MG63 (cell line): ENCODE data around the gene RCL1. TPM values are rescaled to one million over a fixed set of nuclear protein-coding genes. Genes with fewer than 3 reads are reported as not detected.

Experiments used
- DNase-seq: peaks from one replicate; pipeline ENCODE4 v3.0.0-alpha.2; 2020
- H3K27me3 ChIP-seq: fragments of 250-450 bp; sonication (Bioruptor Pico); 2 replicates; pipeline ENCODE4 v1.5.1; 2020; ENCODE audit warnings: mild to moderate bottlenecking, moderate library complexity
- H3K36me3 ChIP-seq: fragments of 250-450 bp; sonication (Bioruptor Pico); 2 replicates; pipeline ENCODE4 v1.5.1; 2020; ENCODE audit warnings: mild to moderate bottlenecking, moderate library complexity
- H3K4me3 ChIP-seq: fragments of 250-450 bp; sonication (Bioruptor Pico); 2 replicates; pipeline ENCODE4 v1.5.1; 2020; ENCODE audit warnings: mild to moderate bottlenecking, moderate library complexity
- H3K9me3 ChIP-seq: fragments of 250-450 bp; sonication (Bioruptor Pico); 2 replicates; pipeline ENCODE4 v1.5.1; 2020; ENCODE audit warnings: mild to moderate bottlenecking, moderate library complexity
- total RNA-seq: library from RNA; depleted of rRNA; stranded (reverse); fragments of >200 nt; shearing (Covaris generic); gene quantifications from 2 replicates; pipeline ENCODE4 v1.2.3, GENCODE V29; 2014; ENCODE audit warnings: low replicate concordance

The RCL1 gene
- total RNA-seq, 1 experiment from 2014 or later = 6.8 TPM

DNA sequence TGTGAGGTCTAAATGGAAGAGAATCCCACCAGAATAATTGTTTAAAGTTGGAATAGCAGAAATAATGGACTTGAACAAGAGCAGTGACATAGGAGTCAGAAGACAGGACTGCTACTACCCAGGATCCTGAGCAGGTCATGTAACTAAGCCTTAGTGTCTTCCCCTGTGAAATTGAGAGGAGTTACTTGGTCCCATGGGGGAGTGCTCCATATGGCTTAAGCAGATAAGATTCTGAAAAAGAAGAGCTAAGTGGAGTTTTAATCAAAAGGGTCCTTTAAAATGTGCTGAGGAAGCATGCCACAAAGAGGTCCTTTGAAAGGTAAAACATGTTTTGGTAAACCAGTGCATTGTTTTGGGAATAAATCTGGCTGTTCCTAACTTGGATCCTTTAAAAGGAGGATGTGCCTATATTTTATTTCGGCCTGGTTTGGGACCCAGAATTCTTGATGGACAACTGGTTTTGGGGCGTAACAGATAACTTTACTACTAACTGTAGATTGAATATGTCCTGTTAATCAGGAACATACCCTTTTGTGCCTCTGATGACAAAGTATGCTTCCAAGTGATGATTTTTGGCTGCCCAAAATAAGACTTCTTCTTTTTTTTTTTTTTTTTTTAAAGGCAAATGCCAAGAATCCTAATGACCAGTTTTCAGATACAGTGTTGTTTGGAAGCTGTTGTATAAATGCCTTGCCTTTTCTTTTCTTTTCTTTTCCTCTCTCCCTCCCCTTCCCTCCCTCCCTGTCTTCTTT lies 5.7 kb downstream of the RCL1 start:
- no peaks in the 10 kb centered on the region for H3K36me3 ChIP-seq
- H3K9me3 ChIP-seq = no peaks in the 10 kb centered on the region
- no peaks in the 10 kb centered on the region for H3K27me3 ChIP-seq
- no peak overlapping the region for H3K4me3 ChIP-seq
- DNase-seq = no peak

DNA sequence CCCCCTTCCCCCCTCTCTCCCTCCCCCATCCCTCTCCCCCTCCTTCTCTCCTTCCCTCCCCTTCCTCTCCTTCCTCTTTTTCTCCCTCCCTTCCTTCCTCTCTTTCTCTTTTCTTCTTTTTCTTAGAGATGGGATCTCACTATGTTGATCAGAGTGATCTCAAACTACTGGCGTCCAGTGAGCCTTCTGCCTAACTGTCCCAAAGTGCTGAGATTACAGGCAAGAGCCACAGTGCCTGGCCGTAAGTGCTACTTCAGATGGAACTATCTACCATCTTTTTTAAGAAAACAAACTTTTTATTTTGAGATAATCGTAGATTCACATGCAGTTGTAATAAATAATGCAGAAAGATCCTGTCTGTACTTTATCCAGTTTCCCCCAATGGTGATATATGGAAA lies 6.3 kb downstream of the RCL1 start:
- no peak overlapping the region for H3K4me3 ChIP-seq
- DNase-seq = no peak
- H3K36me3 ChIP-seq = no peaks in the 10 kb centered on the region
- no peaks in the 10 kb centered on the region for H3K27me3 ChIP-seq
- H3K9me3 ChIP-seq = no peaks in the 10 kb centered on the region

DNA sequence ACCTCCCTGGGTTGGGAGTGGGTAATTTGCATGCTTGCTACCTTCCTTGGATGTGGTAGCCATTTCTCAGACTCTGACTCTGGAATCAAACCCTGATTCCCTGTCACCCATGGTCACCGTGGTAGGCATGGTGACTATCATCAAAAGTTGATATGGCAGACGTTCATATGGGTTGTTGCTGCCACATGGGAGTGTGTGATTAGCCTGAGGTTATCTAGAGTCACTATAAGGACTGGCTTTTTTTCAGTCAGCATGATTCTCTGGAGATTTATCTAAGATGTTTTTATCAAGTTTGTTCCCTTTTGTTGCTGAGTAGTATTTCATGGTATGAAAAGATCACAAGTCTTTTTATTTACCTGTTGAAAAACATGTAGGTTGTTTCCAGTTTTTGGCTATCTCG lies 7.0 kb downstream of the RCL1 start:
- Histone ChIP-seq H3K36me3 (no peaks in the 10 kb centered on the region), H3K27me3 (no peaks in the 10 kb centered on the region), H3K9me3 (no peaks in the 10 kb centered on the region), H3K4me3 (no peak overlapping the region)
- no peak for DNase-seq

DNA sequence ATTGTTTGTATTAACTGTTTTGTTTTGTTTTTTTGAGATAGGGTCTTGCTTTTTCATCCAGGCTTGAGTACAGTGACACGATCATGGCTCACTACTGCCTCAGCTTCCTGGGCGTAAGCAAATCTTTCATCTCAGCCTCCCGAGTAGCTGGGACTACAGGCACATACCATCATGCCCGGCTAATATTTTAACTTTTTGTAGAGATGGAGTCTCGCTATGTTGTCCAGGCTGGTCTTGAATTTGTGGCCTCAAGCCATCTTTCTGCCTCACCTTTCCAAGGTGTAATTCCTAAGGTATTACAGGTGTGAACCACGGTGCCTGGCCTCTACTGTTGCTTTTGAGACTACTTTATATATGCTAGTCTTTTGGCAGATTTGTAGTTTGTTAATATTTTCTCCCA lies 8.4 kb downstream of the RCL1 start:
- Histone ChIP-seq H3K9me3 (no peaks in the 10 kb centered on the region), H3K36me3 (no peaks in the 10 kb centered on the region), H3K27me3 (no peaks in the 10 kb centered on the region), H3K4me3 (no peak overlapping the region)
- DNase-seq = no peak

DNA sequence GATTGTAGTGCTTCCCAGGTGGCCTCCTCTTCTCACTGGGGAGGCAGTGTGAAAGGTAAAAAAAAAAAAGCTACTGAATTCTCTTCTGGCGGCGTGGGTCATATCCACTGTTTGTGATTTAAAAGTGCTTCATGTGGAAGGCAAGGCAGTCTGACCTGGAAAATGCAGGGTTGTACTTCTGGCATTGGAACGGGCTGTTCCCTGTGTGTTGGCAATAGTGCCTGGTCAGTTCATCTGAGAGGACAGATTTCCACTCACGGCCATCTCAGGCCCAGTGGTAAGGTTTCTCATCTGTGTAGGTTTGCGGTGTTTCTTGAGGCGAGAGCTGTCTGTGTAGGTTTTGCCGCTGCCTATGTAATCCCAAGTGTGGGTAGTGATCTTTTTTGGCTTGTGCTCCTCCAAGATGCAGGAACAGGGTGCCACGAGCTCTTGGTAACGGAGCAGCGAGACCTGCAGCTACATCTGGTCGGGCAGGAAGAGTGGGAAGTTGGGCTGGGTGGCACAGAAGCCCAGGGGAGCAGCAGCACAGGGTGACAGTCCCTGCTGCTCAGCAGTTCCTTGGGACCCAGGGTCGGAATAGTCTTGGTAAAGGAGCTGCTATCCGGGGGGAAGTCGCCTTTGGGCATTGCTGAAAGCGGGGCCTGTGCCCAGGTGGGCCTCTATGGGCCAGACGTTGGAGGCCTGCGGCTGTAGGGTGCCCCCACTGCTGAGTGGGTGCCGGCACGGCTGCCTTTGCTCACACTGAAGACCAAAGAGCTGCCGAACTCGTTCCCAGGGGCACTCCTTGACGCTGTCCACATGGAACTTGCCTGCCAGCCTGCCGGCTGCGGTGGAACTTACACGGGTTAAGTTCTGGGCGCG lies 11.2 kb downstream of the RCL1 start:
- Histone ChIP-seq H3K36me3 (no peaks in the 10 kb centered on the region), H3K27me3 (no peaks in the 10 kb centered on the region), H3K9me3 (no peaks in the 10 kb centered on the region), H3K4me3 (no peak overlapping the region)
- DNase-seq = no peak

GRCh38 chr9:4804531-4805016 lies 11.8 kb downstream of the RCL1 start:
- no peak overlapping the region for H3K4me3 ChIP-seq
- no peaks in the 10 kb centered on the region for H3K27me3 ChIP-seq
- H3K36me3 ChIP-seq = no peaks in the 10 kb centered on the region
- no peaks in the 10 kb centered on the region for H3K9me3 ChIP-seq
- DNase-seq = no peak

DNA sequence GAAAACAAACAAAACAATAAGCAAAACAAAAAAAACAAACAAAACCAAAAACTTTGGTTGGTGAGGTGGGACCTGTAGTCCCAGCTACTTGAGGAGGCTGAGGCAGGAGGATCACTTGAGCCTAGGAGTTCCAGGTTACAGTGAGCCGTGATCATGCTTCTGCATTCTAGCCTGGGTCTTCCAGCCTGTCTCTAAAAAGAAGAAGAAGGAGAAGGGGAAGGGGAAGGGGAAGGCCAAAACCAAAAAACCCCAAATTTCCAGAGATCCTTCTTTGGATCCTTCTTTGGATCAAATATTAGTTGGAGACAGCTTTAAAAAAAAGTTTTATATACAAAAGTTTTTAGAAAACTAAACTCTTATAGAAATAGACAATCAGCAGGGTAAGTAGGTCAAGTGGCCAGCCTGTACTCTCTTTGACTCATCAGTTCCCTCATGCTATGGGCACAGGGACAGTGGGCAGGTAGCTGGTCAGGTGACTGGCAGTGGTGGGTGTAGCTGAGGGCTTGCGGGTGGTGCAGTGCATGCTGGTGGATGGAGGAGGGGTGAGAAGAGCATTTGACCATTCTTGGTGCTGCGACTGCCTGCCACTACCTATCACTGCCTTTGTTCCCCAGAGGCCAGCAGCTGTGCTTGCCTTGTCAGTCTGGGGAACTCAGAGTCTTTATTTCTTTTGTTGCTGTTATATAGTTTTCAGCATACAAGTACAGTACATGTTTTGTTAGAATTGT lies 12.6 kb downstream of the RCL1 start:
- Histone ChIP-seq H3K27me3 (no peaks in the 10 kb centered on the region), H3K9me3 (no peaks in the 10 kb centered on the region), H3K36me3 (no peaks in the 10 kb centered on the region), H3K4me3 (no peak overlapping the region)
- no peak for DNase-seq

- no peaks in the 10 kb centered on the region for H3K27me3 ChIP-seq
Observed at GRCh38 chr9:4810565-4810964, 17.8 kb downstream of the RCL1 start.

DNA sequence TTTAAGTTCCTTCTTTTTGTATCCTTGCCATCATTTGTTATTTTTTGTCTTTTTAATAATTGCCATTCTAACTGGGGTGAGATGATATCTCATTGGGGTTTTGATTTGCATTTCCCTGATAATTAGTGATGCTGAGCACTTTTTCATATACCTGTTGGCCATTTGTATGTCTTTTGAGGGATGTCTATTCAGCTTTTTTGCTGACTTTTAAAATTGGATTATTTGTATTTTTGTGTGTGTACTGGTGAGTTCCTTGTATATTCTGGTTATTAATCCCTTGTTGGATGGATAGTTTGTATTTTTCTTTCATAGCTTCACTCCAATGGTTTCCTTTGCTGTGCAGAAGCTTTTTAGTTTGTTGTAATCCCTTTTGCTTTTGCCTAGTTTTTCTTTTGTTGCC lies 19.1 kb downstream of the RCL1 start:
- no peak for DNase-seq
- no peaks in the 10 kb centered on the region for H3K27me3 ChIP-seq
- H3K36me3 ChIP-seq = no peaks in the 10 kb centered on the region
- no peaks in the 10 kb centered on the region for H3K9me3 ChIP-seq
- no peak overlapping the region for H3K4me3 ChIP-seq

More at GRCh38 chr9:4810565-4810964, 17.8 kb downstream of the RCL1 start:
- H3K4me3 ChIP-seq = no peak overlapping the region
- H3K36me3 ChIP-seq = no peaks in the 10 kb centered on the region
- H3K9me3 ChIP-seq = no peaks in the 10 kb centered on the region
- no peak for DNase-seq

DNA sequence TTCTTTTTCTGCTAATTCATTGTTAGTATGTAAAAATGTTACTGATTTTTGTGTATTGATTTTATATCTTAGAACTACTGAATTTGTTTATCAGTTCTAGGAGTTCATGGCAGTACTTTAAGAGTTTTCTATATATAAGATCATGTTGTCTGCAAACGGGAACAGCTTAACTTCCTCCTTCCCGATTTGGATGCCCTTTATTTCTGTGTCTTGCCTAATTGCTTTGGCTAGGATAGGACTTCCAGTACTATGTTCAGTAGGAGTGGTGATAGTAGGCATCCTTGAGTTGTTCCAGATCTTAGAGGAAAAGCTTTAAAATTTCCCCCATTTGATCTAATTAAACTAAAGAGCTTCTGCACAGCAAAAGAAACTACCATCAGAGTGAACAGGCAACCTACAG lies 20.1 kb downstream of the RCL1 start:
- Histone ChIP-seq H3K27me3 (no peaks in the 10 kb centered on the region), H3K4me3 (no peak overlapping the region), H3K36me3 (no peaks in the 10 kb centered on the region), H3K9me3 (no peaks in the 10 kb centered on the region)
- no peak for DNase-seq

- H3K36me3 ChIP-seq = no peaks in the 10 kb centered on the region
- no peaks in the 10 kb centered on the region for H3K27me3 ChIP-seq
- DNase-seq = no peak
- no peak overlapping the region for H3K4me3 ChIP-seq
- H3K9me3 ChIP-seq = no peaks in the 10 kb centered on the region
Observed at GRCh38 chr9:4814913-4815312, 22.2 kb downstream of the RCL1 start.

DNA sequence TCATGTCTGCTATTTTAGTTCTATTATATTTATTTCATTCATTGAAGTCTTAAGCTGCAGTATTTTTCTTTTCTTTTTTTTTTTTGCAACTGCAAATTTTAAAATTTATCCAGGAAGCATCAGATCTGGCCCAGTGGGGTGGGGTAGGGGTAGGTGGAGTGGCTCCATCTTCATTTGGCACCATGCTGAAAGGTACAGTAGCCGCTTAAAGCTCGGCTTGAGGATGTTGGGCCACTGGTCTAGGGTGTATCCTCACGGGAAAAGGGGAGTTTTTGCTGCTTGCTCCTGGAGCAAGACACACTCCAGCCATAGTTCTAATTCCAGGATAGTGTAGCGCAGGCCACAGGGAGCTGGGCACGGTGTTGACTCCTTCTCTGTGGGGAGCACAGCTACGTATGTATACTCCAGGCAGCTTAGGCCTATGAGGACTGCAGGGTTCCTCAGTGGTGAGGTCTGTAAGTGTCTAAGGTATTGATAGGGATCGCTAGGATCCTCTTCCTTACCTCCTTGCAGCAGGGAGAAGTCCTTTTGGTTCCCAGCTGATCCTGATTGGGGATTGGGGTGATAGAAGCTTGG lies 22.7 kb downstream of the RCL1 start:
- Histone ChIP-seq H3K36me3 (no peaks in the 10 kb centered on the region), H3K9me3 (no peaks in the 10 kb centered on the region), H3K4me3 (no peak overlapping the region), H3K27me3 (no peaks in the 10 kb centered on the region)
- no peak for DNase-seq

DNA sequence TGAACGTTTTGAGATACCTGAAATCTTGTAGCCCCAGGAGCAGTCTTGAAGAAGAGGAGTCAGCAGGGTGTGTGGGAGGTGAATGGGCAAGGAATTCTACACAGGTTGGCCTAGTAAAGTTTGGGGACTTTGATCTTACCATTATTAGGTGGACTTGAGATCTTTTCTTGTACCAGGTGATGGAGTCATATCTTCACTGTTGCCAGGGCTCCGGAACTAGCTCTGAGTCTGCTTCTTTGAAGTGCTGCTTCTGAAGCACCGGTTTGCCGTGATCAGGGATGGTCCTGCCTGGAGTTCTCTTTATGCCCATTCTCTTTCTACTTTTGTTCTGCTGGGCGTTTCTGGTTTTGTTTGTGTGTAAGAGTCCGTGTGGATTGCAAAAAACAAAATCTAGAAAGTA lies 27.4 kb downstream of the RCL1 start:
- DNase-seq = no peak
- Histone ChIP-seq H3K9me3 (no peaks in the 10 kb centered on the region), H3K36me3 (no peaks in the 10 kb centered on the region), H3K4me3 (no peak overlapping the region), H3K27me3 (no peaks in the 10 kb centered on the region)

DNA sequence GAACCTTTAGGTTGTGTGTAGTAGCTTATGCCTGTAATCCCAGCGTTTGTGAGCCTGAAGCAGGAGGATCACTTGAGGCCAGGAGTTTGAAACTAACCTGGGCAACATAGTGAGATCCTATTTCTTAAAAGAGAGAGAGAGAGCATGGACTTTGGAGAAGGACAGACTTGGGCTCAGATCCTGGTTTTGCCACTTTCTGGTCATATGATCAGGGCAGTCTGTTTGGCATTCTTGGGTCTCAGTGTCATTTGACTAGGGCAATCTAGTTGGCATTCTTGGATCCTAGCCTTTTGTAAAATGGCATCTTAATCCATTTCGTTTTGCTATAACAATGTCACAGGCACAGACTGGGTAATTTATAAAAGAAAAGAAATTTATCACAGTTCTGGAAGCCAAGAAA lies 28.4 kb downstream of the RCL1 start:
- no peaks in the 10 kb centered on the region for H3K36me3 ChIP-seq
- no peaks in the 10 kb centered on the region for H3K27me3 ChIP-seq
- no peak for DNase-seq
- H3K9me3 ChIP-seq = no peaks in the 10 kb centered on the region
- no peak overlapping the region for H3K4me3 ChIP-seq

DNA sequence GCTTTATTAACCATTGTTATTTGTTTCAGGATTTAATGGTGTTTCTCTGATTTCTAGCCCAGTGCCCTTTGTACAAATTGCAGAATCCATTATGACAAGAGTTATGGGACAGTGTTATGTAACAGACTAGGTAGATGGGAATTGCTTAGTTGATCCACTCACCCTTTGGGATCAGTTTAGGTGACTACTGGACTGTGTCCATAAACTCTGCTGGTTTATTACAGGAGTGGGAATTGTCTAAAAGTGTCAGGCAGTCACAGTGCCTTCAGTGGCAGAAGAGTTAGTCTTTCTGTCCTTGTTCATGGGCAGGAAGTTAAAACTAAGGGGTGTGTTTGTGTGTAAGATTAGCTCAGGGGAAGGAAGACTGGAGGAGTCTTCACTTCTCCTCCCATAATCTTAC lies 29.3 kb downstream of the RCL1 start:
- H3K4me3 ChIP-seq = no peak overlapping the region
- no peak for DNase-seq
- H3K9me3 ChIP-seq = no peaks in the 10 kb centered on the region
- no peaks in the 10 kb centered on the region for H3K36me3 ChIP-seq
- no peaks in the 10 kb centered on the region for H3K27me3 ChIP-seq

GRCh38 chr9:4826417-4827166 lies 33.8 kb downstream of the RCL1 start:
- no peak overlapping the region for H3K4me3 ChIP-seq
- no peaks in the 10 kb centered on the region for H3K27me3 ChIP-seq
- no peaks in the 10 kb centered on the region for H3K9me3 ChIP-seq
- peak; percentile 54 for DNase-seq
- no peaks in the 10 kb centered on the region for H3K36me3 ChIP-seq
